ENCODE data around the gene PAOX.

PAOX gene

DNA sequence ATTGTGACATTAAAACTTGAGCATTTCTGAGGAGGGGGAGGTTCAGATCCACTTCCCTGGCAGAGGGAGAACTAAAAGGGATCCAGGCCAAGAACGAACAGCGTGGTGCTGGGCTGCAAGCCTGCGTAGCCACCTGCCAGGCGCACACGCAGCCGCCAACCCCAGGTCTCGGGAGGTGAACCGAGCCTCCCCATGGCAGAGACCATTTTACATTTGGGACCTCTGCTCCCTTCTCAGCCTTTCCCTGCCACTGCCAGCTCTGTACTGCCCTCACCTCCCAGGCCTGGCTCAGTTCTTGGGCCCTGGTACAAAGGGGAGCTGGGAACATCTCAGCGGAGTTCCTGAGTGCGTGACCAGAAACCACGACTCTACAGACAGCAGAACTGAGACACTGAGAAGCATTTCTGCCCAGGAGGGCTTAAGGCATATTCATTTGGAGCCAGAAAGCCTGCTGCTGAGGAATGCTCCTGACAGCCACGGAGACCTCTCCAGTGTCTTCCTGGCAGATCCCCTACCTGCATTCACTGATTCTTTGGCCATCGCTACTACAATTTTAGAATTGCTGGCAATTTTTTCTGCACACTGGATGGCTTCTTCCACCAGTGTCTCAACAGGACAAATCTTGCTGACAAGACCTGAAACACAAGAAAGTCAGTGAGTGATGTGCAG lies 13.5 kb upstream of the PAOX start:
- TF ChIP-seq, protein P1, sequence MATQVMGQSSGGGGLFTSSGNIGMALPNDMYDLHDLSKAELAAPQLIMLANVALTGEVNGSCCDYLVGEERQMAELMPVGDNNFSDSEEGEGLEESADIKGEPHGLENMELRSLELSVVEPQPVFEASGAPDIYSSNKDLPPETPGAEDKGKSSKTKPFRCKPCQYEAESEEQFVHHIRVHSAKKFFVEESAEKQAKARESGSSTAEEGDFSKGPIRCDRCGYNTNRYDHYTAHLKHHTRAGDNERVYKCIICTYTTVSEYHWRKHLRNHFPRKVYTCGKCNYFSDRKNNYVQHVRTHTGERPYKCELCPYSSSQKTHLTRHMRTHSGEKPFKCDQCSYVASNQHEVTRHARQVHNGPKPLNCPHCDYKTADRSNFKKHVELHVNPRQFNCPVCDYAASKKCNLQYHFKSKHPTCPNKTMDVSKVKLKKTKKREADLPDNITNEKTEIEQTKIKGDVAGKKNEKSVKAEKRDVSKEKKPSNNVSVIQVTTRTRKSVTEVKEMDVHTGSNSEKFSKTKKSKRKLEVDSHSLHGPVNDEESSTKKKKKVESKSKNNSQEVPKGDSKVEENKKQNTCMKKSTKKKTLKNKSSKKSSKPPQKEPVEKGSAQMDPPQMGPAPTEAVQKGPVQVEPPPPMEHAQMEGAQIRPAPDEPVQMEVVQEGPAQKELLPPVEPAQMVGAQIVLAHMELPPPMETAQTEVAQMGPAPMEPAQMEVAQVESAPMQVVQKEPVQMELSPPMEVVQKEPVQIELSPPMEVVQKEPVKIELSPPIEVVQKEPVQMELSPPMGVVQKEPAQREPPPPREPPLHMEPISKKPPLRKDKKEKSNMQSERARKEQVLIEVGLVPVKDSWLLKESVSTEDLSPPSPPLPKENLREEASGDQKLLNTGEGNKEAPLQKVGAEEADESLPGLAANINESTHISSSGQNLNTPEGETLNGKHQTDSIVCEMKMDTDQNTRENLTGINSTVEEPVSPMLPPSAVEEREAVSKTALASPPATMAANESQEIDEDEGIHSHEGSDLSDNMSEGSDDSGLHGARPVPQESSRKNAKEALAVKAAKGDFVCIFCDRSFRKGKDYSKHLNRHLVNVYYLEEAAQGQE (IDR thresholded peaks at IDR 0.05; ENCODE audit: low read depth): no peak
- TF ChIP-seq YY1 (IDR thresholded peaks at IDR 0.05; ENCODE audit: low read depth): no peak
- TF ChIP-seq FOXM1 (IDR thresholded peaks at IDR 0.05; ENCODE audit: borderline replicate concordance, low read depth): no peak
- no peak for TF ChIP-seq RAD21 (IDR thresholded peaks at IDR 0.05; ENCODE audit: low read depth)
- TF ChIP-seq TAF1 (IDR thresholded peaks at IDR 0.05; ENCODE audit: low read depth): no peak
- no peak for TF ChIP-seq TCF12 (IDR thresholded peaks at IDR 0.05; ENCODE audit: low read depth)
- no peak for TF ChIP-seq CEBPB (IDR thresholded peaks at IDR 0.05)
- no peak for TF ChIP-seq TEAD4 (IDR thresholded peaks at IDR 0.05)
- TF ChIP-seq, protein P2, sequence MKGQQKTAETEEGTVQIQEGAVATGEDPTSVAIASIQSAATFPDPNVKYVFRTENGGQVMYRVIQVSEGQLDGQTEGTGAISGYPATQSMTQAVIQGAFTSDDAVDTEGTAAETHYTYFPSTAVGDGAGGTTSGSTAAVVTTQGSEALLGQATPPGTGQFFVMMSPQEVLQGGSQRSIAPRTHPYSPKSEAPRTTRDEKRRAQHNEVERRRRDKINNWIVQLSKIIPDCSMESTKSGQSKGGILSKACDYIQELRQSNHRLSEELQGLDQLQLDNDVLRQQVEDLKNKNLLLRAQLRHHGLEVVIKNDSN (IDR thresholded peaks at IDR 0.05): no peak

DNA sequence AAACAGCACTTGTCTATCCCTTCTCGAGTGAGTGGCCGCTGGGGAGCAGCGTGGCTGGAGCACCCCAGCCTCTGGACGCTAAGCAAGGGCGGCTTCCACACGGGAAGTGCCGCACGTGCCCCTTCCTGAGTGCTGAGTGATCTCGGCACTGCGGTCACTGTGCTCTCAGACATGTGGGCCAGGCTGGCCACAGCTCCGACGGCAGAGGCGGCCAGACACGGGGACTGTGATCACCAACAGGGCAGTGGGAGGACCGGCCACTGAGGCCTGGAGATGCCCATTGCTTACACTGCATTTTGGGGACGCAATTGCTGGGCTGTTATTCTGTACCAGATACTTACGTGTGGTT lies 13.0 kb upstream of the PAOX start:
- no peak for TF ChIP-seq ZBTB7A (IDR thresholded peaks at IDR 0.05; ENCODE audit: low read depth)
- no peak for TF ChIP-seq RAD21 (IDR thresholded peaks at IDR 0.05; ENCODE audit: low read depth)
- no peak for TF ChIP-seq YY1 (IDR thresholded peaks at IDR 0.05; ENCODE audit: low read depth)

DNA sequence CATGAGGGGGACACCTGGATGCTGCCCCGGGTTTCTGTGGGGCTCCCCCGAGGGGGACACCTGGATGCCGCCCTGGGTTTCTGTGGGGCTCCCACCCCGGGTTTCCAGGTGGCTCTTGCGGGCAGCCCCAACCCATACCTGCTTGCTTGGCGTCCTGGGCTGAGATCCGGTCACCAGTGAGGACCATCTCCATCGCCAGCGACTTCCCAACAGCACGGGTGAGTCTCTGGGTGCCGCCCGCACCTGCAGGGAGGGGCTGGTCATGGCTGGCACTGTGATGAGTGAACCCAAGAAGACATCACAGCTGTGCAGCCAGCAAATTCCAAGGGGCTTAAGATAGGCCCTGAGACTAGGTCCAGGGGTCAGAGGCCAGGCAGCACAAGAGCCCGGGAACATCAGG lies 12.3 kb upstream of the PAOX start:
- no peak for TF ChIP-seq FOXM1 (IDR thresholded peaks at IDR 0.05; ENCODE audit: borderline replicate concordance, low read depth)
- TF ChIP-seq EGR1 (IDR thresholded peaks at IDR 0.05): no peak
- no peak for TF ChIP-seq EP300 (IDR thresholded peaks at IDR 0.05; ENCODE audit: borderline replicate concordance)

DNA sequence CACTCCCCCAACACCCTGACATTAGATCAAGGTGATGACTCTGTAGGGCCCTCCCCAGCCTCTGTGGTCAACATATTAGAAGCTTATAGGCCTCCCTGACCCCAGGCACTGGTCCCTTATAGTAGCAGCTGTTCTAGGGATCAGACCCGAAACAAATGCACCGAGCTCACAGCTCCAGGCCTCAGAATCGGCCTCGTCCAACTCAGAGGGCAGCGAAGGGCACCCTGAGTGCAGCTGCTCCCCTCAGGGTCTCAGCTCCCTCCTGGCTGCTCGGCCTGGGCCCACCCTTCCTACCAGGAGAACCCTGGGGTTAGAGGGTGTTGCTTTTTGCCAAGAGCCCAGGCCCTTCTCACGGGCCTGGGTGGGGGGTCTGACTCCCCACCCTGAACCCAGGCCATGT lies 10.9 kb upstream of the PAOX start:
- TF ChIP-seq TCF12 (IDR thresholded peaks at IDR 0.05; ENCODE audit: low read depth) (no peak), NFIC (IDR thresholded peaks at IDR 0.05) (no peak), RAD21 (IDR thresholded peaks at IDR 0.05; ENCODE audit: low read depth) (no peak), EP300 (IDR thresholded peaks at IDR 0.05; ENCODE audit: borderline replicate concordance) (no peak), ZBTB7A (IDR thresholded peaks at IDR 0.05; ENCODE audit: low read depth) (no peak), EGR1 (IDR thresholded peaks at IDR 0.05) (no peak), CREB1 (IDR thresholded peaks at IDR 0.05; ENCODE audit: low read depth) (no peak)

DNA sequence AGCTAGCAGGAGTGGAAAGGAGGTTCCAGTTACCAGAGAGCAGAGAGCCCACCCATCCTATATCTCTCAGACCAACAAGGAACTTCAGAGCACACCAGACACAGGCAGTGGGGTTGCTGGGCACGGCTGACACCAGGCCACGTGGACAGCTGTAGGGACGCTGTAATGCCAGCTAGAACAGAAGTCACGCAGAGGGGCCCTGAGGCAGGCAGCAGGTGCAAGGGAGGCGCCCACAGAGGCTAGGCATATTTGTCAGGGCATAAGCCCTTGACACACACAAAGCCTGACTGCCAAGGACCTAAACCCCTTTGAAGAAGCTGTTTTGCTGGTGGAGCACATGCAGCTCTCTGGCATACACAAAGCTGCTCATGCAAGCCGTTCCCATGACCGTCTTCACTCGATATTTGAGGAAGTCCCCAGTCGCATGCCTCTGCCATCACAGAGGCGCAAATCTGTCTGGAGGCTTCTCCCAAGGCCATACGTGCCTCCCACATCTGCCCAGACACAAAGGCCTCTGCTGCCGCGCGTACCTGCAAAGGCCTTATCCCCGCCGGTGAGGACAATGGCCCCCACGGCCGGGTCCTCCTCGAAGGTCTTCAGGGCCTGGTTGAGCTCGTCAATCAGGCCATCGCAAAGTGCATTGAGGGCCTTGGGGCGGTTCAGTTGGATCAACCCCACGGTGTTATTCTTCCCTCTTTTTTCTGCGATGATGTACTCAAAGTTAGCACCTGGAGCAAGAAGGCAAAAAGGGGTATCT lies 8.9 kb upstream of the PAOX start:
- TF ChIP-seq CREB1 (IDR thresholded peaks at IDR 0.05; ENCODE audit: low read depth) (no peak), NFIC (IDR thresholded peaks at IDR 0.05) (no peak), RAD21 (IDR thresholded peaks at IDR 0.05; ENCODE audit: low read depth) (no peak), TAF1 (IDR thresholded peaks at IDR 0.05; ENCODE audit: low read depth) (no peak), CEBPB (IDR thresholded peaks at IDR 0.05) (no peak), TCF12 (IDR thresholded peaks at IDR 0.05; ENCODE audit: low read depth) (no peak), EP300 (IDR thresholded peaks at IDR 0.05; ENCODE audit: borderline replicate concordance) (no peak), YY1 (IDR thresholded peaks at IDR 0.05; ENCODE audit: low read depth) (no peak), FOXM1 (IDR thresholded peaks at IDR 0.05; ENCODE audit: borderline replicate concordance, low read depth) (no peak), ZBTB7A (IDR thresholded peaks at IDR 0.05; ENCODE audit: low read depth) (no peak), EGR1 (IDR thresholded peaks at IDR 0.05) (no peak), TEAD4 (IDR thresholded peaks at IDR 0.05) (no peak)
- TF ChIP-seq, protein P1 (IDR thresholded peaks at IDR 0.05; ENCODE audit: low read depth): no peak
- TF ChIP-seq, protein P3, sequence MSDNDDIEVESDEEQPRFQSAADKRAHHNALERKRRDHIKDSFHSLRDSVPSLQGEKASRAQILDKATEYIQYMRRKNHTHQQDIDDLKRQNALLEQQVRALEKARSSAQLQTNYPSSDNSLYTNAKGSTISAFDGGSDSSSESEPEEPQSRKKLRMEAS (IDR thresholded peaks at IDR 0.05): no peak
- TF ChIP-seq, protein P2 (IDR thresholded peaks at IDR 0.05): no peak

DNA sequence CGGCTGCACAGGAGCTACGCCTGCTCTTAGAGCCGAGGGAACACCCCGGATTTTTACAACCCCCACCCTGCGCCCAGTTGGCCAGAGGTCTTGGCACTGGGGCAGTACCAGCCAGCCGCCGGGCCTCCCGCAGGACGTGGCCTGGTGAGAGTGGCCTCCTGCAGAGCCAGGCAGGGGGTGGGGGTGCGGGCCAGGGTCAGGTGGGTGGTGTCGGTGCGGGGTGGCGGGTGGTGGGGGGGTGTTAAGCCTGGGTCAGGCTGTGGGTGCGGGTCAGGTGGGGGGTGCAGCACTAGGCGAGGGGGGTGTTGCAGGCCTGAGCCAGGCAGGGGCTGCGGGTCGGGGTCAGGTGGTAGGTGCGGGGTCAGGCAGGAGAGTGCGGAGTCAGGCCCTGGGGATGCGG lies 6.6 kb upstream of the PAOX start:
- TF ChIP-seq, protein P1 (IDR thresholded peaks at IDR 0.05; ENCODE audit: low read depth): no peak
- peak; percentile 26; the same call in 1 of the 2 replicates for TF ChIP-seq NFIC (IDR thresholded peaks at IDR 0.05)

All from Ishikawa (cell line).